COLO668 (cell line): Measurements from ENCODE around the gene GNA12.
"Not testable (repeated sequence)": the region's sequence is repeated elsewhere in the genome, so short reads cannot be mapped to it uniquely, and the experiment has no call there.

Experiments used
- DNase-seq: peaks from one replicate; lab custom pipeline; 2025; ENCODE audit not compliant: unreplicated experiment; lab: John Stamatoyannopoulos, UW

Gene GNA12

DNA sequence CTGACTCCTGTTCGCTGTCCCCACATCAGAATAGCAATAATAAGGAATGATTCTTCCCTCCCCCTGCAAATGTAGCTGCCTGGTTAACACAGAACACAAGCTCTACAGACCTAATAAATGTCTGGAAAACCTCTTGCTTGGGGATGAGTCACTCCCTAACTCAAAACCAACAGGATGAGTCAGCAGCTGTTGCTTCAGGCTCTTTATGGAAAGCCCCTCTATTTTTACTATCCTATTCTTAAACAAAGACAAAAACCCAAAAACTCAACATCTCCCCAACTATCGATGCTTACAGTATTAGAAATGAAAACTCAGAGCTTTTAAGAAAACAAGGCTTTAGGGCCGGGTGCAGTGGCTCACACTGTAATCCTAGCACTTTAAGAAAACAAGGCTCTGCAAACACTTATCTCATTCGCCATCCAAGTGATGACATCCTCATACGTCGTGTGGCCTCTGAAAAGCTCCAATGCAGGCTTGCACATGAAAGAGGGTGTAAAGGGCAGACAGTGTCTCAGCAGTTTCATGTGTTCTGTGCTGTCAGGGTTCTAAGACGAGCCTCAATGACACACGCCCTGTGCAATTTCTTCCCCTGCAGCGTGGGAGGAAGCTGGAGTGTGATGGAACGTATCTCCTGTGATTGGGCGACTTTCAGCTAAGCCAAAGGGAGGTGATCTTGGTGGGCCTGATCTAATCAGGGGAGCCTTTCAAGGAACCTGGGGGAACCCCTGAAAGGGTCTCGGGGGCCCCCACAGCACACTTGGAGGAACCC is 86.0 kb downstream of the GNA12 start:
- peak; percentile 83 for DNase-seq

DNA sequence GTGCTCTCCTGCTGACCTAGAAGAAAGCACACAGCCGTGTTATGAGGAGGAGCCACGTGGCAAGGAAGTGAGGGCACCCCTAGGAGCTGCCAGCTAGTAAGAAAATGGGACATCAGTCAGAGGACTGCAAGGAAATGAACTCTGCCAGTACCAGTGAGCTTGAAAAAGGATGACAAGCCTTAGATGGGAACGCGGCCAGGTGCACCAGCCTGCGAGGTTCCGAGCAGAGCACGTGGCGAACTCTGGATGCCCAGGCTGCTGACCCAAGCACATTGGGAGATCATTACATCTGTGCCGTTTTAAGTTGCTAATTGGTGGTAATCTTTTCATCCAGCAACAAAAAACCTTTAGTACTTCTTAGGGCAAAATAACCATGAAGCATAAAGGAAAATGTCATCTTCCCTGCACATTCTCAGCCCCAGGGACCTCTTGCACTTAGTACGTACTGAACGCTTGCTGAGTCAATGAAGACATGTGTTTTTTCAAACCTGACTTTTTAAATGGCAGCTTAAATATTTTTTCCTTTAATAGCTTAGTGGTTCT is 86.7 kb downstream of the GNA12 start:
- DNase-seq, result peak; percentile 74

DNA sequence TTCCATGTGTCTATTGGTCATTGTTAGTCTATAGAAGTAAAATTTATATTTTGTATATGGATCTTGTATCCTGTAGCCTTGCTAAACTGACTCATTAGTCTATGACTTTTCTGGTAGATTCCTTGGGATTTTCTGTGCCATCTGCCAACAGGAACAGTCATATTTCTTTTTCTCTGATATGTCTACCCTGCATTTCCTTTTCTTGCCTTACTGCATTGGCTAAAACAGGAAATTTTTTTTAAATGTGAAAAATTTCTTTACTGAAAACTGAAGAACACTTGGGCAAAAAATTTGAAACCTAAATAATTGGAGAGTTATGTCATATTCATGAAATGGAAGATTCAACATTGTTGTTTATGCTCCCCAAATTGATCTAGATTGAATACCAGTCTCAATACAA is 88.6 kb downstream of the GNA12 start:
- DNase-seq, result no peak

- DNase-seq, result no peak
Measured at GRCh38 chr7:2754912-2755311, 89.2 kb downstream of the GNA12 start.

DNA sequence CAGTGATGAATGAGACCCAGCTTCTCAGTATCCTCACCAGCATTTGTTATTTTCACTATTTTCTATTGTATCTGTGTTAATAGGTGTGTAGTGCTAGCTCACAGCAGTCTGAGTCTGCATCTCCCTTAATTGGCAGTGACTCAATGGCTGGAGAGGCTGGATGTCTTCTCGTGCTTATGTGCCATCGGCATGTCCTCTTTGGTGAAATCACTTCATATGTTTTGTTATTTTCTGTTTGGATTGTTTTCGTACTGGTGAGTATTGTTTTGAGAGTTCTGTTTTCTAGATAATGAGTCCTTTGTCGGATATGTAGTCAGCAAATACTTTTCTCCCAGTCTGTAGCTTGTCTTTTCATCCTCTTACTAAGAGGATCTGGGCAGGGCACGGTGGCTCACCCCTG is 90.0 kb downstream of the GNA12 start:
- DNase-seq, result no peak

DNA sequence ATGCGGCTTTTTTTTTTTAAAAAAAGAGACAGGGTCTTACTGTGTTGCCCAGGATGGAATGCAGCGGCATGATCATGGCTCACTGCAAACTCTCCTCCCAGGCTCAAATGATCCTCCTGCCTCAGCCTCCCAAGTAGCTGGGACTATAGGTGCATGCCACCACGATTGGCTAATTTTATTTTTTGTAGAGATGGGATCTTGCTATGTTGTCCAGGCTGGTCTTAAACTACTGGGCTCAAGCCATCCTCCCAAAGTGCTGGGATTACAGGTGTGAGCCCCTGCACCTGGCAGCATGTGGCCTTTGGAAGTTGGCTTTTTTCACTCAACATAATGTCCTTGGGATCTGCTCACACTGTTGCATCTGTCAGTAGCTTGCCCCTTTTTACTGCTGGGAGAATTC is 91.0 kb downstream of the GNA12 start:
- no peak for DNase-seq

DNA sequence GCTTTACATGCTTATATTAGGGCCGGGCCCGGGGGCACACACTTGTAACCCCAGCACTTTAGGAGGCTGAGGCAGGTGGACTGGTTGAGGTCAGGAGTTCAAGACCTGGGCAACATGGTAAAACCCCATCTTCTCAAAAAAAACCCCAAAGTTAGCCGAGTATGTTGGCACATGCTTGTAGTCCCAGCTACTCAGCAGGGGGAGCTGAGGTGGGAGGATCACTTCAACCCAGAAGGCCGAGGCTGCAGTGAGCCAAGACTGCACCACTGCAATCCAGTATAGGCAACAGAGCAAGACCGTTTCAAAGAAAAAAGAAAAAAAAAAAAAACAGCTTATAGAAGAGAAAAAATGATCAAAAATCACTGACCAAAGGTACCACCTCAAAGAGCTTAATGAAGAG is 93.0 kb downstream of the GNA12 start:
- DNase-seq, result no peak

DNA sequence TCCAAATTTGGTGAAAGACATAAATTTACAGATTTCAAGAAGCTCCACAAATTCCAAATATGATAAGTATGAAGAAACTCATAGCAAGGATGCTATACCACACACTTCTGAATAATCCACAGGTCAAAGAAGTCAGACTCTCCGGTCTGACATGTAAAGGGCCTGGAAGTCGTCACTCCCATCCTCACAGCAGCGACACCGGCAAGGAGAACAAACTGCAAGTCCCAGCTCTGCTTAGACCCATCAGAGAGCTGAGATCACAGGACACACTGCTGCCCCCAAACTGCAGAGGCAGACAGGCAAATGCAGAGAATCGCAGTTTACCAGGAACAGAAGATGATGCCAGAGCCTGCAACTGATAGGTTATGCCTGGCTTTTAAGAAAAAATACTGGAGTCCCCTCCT is 94.1 kb downstream of the GNA12 start:
- DNase-seq, result no peak

DNA sequence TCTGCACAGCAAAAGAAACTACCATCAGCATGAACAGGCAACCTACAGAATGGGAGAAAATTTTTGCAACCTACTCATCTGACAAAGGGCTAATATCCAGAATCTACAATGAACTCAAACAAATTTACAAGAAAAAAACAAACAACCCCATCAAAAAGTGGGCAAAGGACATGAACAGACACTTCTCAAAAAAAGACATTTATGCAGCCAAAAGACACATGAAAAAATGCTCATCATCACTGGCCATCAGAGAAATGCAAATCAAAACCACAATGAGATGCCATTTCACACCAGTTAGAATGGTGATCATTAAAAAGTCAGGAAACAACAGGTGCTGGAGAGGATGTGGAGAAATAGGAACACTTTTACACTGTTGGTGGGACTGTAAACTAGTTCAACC is 95.4 kb downstream of the GNA12 start:
- DNase-seq, result not testable (repeated sequence)

GRCh38 chr7:2743523-2744185 is 100.5 kb downstream of the GNA12 start:
- DNase-seq, result not testable (repeated sequence)

DNA sequence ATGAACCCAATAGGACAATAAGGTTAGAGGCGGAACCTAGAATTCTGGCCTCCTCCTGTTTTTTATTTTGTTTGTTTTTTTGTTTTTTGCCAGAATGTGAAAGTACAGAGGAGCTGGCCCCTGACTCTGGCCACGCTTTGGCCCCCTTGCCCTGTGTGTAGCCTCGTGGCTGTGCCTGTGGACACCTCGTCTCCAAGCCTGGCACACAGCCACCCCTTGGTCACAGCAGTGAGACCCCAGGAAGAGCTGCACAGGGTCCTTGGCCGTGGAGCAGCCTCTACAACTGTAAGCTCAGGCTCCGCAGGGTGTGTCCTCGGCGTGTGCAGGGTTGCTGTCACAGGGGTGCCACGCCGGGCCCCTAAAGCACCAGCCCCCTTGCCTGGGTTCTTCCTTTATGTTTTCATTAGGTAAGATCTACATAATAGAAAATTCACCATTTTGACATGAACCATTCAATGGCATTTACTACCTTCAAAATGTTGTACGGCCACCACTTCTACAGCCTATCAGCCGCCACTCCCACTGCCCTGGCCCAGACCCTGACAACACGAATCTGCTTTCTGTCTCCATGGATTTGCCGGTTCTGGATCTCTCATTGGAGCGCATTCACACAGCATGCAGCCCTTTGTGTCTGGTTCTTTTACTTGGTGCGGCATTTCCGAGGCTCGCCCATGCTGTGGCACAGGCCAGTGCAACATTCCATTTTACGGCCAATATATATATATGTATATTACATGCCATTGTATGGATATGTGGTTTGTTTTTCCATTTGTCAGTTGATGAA is 105.2 kb downstream of the GNA12 start:
- DNase-seq, result no peak

- no peak for DNase-seq
Measured at GRCh38 chr7:2737771-2738540, 106.2 kb downstream of the GNA12 start.

DNA sequence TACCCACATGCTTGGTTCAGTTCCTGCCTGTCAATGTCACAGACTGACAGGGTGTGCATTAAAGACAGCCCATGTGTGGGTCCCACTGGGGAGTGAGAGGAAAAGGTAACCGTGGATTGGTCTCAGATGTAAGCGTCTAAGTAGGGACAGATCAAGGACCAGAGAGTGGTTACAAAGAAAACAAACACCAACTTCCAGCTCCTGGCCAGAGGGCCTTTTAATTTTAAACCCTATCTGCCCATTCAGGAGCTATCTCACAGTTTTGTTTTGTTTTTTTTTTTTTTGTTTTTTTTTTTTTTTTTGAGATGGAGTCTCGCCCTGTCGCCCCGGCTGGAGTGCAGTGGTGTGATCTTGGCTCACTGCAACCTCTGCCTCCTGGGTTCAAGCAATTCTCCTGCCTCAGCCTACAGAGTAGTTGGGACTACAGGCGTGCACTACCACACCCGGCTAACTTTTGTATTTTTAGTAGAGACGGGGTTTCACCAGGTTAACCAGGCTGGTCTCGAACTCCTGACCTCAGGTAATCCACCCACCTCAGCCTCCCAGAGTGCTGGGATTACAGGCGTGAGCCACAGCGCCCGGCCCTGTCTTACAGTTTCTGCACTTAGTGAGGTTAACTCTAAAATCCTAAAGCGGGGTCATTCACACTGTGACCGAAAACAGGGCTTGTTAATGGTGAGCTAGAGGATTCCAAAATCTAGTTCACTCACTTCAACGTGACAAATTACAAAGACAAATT is 106.9 kb downstream of the GNA12 start:
- DNase-seq, result not testable (repeated sequence)

GRCh38 chr7:2736411-2736914 is 107.6 kb downstream of the GNA12 start:
- no peak for DNase-seq

DNA sequence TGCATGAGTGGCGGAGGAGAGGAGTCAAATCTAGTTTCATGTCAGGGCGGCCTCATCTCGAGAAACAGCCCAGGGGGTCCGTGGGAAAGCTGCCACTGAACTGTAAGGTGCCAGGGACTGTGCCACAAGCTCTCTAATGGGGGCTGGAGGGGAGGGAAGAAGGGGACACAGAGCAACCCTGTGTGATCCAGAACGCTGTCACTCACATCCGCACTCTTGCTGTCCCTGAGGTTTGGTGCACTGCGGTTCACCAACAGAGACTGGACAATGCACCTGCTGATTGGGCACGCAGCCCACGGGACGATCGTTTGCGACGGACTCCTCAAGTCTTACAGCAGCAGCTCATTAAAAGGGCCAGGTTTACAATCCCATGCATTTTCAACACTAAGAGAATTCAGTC is 108.4 kb downstream of the GNA12 start:
- DNase-seq, result no peak

GRCh38 chr7:2734751-2735571 is 109.1 kb downstream of the GNA12 start:
- no peak for DNase-seq

DNA sequence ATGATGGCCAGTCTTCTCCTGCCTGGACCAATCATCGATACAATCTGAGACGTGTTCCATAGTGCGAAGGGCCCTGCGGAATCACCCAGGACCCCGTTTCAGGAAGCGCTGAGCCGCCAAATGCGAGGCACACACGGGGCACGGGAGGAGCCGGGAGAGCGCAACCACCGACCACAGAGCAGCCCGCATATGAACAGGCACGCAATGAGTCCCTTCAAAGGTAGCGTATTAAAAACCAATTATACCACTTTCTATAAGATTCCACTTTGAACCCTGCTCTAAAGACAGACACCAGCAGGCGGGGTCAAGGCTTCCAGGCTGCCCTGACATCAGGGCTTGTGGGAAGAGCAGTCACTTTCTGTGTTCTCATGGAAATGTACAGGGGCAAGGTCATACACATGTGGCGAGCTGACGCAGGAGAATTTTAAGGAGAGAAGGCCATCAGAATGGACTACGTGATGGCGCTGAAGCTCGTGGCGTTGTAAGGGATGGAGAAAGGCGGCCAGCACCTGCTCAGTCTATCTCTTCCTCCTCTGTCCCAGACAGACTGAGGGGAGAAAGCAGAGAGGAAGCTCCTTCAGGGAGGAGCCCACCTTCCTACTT is 109.9 kb downstream of the GNA12 start:
- no peak for DNase-seq

- no peak for DNase-seq
Measured at GRCh38 chr7:2732959-2733584, 111.0 kb downstream of the GNA12 start.
